LNCAP (cell line): ENCODE data around the gene GFPT1.

Source experiments
- CTCF ChIP-seq: fragments of 450-650 bp; IDR thresholded peaks from 2 replicates; pipeline ENCODE4 v1.5.1; 2017; ENCODE audit warnings: mild to moderate bottlenecking

GFPT1 gene

GRCh38 chr2:69297216-69297615 is 89.8 kb downstream of the GFPT1 start:
- TF ChIP-seq CTCF, result no peak

GRCh38 chr2:69296421-69296820 is 90.6 kb downstream of the GFPT1 start:
- no peak for TF ChIP-seq CTCF

GRCh38 chr2:69292256-69292655 is 94.8 kb downstream of the GFPT1 start:
- TF ChIP-seq CTCF, result no peak

GRCh38 chr2:69291721-69292120 is 95.3 kb downstream of the GFPT1 start:
- TF ChIP-seq CTCF, result no peak

- TF ChIP-seq CTCF, result no peak
Measured at GRCh38 chr2:69291004-69291650, 95.9 kb downstream of the GFPT1 start.

GRCh38 chr2:69288429-69288828 is 98.6 kb downstream of the GFPT1 start:
- no peak for TF ChIP-seq CTCF

- TF ChIP-seq CTCF, result no peak
Measured at GRCh38 chr2:69287544-69287943, 99.5 kb downstream of the GFPT1 start.

- no peak for TF ChIP-seq CTCF
Measured at GRCh38 chr2:69285379-69285894, 101.6 kb downstream of the GFPT1 start.
